HG03066 (cell line): ENCODE results near the gene ANK3.

Source experiments
- ATAC-seq: cut with Tn5 transposase; IDR thresholded peaks from one replicate; pipeline ENCODE4 v1.9.1; 2021; ENCODE audit warnings: low read depth; ENCODE audit not compliant: unreplicated experiment

The ANK3 gene

DNA sequence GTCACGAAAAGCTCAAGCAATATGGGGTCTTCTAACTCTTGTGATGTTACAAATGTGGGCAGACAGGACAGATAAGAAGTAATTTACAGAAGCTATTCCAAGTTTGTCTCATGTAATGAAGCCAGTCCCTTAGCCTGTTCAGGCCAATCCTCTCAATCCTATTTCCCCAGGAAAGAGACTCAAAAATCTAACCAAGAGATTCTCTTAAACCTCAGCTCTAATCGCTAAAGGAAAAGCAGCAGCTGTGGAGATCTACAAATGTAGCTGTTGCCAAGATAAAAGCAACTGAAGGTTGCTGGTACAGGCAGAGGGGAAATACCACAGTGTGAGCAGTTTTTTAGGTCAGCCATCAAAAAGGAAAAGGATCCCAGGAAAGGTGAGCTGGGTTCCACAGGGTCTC, 39.3 kb downstream of the ANK3 start:
- ATAC-seq: no peak

DNA sequence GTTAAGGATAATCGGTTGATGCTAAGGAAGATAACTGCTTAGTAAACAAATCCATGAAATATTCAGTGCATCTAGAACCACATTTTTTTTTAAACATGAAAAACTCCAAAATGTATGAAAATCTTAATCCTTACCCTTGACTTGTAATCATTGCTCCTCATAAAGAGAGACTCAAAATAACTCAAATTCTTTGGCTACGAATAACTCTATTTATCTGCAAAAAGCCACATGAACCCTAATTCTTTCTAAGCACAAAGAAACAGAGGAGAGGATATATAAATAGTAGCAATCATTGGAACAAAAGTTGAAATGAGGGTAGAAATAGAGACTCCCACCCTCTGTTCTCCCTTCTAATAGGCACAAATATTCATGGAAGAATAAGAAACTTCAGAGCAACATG, 40.2 kb downstream of the ANK3 start:
- no peak for ATAC-seq

DNA sequence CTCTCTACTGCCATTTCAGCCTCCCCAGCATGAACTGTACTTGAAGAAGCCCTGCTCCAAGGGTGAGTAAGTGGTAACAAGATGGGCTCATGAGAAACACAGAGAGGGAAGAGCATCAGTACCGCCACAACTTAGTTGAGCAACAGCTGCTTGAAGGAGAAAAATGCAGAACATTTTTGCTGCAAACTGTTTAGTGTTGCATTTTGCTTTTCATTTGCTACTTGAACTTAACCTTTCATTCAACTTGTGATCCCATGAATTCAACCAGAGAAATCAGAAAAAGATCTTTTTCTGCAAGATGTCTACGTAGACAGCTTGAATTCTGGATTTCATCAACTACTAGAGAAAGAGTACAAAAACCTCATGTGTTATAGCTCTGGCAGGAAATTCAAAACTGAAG, 40.7 kb downstream of the ANK3 start:
- ATAC-seq: no peak

DNA sequence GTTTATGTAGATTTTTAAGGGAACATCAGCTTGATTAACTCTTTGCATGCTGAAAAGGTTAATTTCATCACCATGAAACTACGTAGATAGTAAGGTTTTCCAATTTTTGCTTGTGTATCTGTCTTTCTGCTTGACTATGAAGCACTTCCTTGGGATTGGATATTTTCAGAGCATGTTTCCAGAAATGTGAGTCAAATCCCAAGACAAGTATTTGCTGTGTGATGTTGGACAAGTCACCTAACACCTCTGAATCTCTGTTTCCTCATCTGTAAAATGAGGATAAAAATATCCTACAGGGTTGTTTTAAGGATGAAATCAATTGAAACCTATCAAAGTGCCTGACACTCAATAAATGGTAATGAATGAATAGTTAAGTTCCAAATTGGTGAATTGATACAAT, 42.4 kb downstream of the ANK3 start:
- ATAC-seq: no peak

DNA sequence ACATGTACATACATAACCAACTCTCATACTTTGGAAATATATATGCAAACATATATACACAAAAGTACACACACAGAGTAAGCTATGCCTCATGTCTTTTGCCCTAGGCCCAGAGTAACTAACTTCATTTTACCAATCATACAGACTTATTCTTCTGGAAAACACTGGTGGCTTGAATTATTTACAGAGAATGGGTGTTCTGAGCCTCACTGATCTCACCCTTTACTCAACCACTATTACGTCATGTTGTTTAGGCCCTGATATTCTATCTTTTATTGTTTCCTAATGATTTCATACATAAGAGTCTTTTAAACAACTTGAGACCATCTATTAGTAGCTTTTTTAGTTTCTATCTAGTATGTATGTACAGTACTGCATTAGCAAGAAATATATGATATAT, 43.0 kb downstream of the ANK3 start:
- ATAC-seq: no peak

DNA sequence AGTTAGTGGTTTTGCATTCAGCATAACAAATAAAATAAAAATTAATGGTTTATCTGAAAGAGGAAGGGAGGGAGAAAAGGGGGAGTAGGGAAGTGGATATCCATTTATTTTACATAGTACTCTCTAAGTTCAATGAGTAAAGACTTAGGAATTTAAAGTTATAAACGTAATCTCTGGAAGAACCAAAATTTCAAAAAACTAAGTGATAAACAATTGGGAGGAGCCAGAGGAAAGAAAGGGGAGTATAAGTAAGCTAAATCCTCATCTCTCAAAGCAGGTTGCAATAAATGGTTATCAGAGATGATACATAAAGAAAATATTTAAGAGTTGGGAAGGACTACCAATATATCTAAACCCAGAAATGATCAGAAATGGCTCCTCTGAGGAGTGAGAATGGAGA, 46.4 kb downstream of the ANK3 start:
- ATAC-seq: no peak

DNA sequence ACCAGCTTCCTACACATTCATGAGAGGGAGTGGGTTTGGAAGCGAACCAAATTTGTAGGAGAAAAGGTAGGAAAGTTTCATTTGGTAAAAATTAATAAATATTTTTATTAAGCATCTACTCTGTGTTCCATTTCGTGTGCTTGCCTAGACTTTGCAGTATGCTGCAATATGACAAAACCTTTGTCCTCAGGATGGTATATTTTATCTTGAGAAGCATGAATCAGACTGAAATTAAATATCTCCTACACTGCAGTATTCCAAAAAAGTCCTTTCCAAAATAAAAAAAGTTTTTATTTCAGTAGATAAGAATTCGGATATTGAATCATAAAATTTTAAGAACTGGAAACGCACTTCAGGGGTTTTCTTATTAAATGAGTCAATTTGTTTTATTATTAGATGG, 47.7 kb downstream of the ANK3 start:
- no peak for ATAC-seq

DNA sequence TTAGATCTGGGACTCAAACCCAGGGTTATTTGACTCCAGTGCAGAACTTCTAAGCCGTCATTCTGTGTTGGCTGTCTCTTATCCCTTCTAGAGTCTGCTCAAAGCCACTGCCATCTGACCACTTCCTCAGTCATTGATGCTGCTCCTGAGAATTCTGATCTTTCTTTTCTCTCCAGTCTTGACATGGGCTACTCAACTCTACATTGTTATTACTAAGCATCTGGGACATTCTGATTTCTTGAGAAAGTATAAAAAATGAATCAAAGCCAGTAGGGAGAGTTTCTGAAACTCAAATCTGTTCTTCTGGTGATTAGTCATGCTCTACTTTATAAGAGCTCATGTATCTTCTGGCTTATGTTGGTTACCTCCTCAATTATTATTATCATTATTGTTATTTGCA, 48.7 kb downstream of the ANK3 start:
- no peak for ATAC-seq

DNA sequence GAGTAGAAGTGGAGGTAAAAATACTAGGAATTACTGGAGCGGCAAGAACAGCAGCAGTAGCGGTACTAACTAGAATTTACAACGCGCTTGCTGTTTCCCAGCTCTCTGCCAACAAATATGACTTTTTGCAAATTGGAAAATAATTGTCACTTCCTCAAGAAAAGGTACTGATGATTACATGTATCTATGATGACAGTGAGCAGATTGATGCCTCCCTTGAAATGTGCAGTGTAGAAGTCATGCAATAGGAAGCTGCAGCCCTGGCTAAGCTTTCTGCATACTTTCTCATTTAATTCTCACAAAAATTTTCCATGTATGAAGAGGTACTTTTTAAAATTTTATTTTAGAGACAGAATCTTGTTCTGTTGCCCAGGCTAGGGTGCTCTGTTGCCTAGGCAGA, 49.9 kb downstream of the ANK3 start:
- no peak for ATAC-seq

DNA sequence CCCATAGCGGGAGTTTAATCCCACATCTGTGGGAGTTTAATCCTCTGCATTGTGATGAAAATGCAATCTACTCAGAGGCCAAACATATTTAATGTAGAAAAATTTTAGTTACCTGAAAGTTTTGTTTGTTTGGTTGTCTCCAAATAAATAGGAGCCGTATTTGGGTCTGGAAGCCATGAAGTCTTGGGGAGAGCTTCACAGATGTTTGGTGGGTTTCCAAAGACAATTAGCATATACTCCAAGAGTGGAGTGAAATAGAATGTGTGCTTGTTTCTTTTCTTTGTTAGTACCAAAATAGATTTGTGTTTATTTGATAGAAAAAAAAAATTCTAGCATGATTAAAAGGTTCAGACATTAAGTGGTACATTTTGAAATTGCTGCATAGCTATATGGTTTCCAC, 50.9 kb downstream of the ANK3 start:
- ATAC-seq: no peak

DNA sequence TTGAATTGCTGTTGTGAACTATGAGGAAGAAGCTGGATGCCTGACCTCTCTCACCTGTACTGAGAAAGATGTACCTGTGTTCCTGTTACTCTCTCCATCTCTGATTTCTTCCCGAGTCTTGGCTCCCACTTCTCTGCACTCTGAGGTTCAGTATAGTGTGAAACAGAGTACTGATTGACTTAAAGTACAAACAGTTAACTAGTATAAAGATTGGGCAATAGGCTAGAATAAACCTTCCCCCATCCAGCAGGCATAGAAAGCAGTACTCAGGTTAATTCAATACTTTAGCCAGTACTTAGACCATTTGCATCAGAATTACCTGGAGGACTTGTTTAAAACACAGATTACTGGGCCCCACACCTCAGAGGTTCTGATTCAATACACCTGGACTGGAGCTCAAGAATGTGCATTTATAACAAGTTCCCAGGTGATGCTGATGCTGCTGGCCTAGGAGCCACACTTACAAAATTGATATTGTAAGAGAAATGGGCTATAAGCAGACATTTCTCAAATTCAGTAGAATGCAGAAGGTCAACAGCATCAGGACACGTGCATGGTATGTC, 51.6 kb downstream of the ANK3 start:
- no peak for ATAC-seq

DNA sequence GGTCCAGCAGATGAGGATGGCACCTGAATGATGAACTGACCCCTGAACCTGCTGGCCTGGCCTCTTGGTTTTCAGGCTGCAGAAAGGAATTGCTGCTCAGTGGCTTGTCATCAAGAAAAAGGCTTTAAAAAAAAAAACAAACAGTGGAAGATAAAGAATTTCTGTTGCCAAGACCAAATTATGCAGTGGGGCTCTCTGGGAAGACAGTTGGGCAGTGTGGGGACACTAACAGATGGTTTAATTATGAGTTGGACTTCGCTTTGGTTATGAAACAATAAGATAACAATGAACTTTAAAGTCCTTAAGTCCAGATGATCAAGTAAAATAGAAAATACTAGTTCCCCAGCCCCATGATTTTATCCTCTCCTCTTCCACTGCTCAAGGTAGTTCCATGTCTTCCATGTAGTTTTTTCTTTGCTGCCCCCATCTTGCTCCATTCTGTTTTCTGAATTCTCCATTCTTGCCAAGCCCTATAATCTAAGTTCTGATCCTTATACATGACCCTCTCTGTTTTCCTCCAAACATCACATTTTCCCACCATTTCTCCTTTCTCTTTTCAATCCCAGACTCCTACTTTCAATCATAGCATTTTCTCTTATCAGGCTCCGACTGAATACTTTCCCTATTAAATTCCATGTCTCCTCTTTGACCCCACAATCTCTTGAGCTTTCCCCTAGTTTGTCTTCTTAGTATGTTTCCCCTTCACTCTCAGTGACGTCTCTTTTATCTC, 52.6 kb downstream of the ANK3 start:
- no peak for ATAC-seq

DNA sequence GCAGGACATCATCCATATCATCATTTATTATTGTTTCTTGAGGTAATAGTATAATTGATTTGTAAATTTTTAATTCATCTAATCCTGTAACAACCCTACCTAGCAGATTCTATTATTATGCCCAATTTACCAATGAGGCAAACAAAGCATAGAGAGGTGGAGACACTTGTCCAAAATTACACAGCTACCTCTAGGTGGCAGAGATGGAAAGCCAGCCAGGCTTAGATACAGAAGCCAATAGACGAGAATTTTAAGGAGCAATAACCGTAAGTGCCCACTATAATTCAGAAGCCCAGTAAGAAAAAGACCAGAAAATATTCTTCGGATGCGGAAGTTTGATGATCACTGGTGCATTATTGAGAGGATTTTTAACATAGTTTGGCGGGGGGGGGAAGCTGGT, 54.0 kb downstream of the ANK3 start:
- peak; percentile 48 for ATAC-seq

DNA sequence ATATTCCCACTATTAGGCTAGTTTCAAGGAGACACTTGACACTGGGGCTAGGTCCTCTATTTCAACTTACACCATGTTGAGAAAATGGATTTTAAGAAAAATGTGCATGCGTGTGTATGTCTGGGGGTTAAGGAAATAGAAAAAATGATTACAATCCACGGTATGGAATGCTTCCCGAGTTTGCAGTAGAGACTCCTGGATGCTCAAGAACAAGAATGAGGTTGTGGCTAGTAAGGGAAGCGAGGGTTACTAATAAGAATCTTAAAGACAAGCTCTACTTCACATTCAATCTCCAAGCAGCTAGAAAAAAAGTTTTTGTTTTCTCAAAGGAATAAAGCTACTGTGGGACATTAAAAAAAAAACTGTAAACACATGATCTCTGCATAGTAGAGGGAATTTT, 54.7 kb downstream of the ANK3 start:
- ATAC-seq: no peak

DNA sequence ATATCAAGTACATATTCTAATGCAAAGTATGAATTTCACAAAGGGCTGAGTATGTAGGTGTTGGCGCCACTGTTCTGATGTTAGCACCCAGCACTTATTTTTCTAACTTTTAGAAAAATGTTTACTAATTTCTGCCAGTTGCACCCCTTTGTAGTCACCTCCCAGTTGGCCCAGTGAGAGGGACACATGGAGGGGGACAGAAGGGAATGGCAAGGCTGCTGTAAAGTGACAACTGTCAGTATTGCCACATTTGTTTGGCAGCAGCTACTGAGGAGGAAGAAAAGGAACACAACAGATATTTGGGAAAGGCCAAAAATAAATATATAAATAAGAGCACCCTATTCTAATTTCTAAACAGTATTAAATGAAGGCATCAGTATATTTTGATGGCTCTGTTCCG, 57.3 kb downstream of the ANK3 start:
- ATAC-seq: no peak

DNA sequence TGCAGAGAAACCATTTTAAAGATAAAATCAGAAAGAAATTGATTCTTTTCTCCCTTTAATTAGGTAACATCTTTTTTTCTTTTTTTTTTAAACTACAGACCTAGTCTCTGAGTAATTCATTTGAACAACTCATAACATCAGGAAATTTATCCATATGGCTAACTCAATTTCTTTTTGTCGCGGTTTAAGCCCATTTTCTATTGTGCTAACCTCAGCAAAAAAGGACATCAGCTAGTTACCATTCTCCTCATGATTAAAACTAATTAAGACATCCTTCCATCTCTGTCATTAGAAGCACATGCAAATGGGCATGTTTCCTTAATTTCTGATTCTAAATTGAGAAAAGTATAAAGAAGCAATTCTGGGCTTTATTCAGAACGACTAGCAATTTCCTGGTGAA, 57.8 kb downstream of the ANK3 start:
- ATAC-seq: no peak

DNA sequence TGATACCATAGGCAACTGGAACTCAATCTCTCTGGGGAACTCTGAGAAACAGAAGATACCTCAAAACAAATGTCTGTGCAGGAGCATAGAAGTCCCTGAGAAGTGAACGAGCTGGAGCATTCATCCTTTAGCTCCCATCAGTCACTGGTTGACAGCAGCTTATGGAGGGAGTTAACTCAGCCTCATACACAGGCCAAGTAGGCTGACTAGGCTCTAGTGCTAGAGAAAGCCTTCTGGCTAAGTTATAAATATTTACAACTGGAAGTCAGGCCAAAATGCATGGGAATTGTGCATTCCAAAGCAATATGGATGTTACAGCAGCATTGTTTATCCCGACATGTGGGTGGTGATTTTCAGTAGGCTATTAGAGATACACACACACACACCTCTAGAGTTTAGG, 66.5 kb downstream of the ANK3 start:
- ATAC-seq: no peak

DNA sequence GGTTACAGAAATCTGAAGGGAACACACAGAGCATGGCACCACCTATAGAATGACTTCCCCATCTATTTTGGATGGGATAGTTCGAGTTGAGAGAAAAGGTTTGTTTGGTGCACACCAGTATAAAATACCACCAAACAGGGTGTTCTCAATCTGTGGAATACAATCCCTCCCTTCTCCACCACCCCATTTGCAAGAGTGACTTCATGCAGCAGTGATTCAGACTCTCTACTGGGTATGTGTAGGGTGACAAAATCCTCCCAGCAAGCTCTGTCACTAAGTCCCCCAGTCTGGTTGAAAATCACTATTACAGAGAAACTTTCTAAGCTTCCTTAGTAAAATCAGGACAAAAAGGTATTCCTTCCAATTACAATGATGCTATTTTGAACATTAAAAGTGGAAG, 69.0 kb downstream of the ANK3 start:
- no peak for ATAC-seq

DNA sequence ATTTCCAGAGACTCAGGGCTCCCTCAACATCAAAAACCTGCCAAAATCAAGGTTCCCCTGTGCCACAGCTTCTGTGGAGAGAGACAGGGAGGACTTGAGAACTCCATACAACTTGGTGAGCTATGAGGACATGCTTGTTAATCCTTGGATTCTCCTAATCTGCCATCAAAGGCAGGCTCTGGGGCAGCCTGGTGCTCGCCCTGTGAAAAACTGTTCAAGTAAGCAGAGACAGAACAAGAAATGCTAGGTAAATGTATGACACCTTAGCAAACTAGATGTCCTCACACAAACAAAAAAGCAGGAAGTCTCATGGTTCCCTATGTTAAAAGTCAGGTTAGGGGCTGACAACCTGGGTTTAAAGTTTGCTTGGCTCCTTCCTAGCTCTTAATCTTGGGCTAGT, 73.6 kb downstream of the ANK3 start:
- no peak for ATAC-seq

DNA sequence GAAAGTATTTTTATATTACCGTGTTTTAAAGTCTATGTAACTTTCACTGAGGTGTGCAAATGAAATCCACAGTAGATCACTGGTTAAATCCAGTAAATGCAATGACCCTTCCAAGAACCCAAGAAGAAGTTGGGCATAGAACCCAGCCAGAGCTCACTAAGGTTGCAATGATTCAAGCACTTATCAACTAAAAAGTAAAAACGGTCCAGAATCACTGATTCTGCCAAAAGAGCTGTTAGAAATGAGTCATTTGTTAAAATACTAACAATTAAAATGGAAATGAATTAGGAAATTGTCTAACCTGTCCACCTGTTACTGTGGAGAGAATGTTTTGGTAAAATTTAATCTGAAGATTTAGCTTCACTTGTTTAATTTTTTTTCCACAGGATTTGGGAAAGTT, 74.4 kb downstream of the ANK3 start:
- ATAC-seq: no peak

DNA sequence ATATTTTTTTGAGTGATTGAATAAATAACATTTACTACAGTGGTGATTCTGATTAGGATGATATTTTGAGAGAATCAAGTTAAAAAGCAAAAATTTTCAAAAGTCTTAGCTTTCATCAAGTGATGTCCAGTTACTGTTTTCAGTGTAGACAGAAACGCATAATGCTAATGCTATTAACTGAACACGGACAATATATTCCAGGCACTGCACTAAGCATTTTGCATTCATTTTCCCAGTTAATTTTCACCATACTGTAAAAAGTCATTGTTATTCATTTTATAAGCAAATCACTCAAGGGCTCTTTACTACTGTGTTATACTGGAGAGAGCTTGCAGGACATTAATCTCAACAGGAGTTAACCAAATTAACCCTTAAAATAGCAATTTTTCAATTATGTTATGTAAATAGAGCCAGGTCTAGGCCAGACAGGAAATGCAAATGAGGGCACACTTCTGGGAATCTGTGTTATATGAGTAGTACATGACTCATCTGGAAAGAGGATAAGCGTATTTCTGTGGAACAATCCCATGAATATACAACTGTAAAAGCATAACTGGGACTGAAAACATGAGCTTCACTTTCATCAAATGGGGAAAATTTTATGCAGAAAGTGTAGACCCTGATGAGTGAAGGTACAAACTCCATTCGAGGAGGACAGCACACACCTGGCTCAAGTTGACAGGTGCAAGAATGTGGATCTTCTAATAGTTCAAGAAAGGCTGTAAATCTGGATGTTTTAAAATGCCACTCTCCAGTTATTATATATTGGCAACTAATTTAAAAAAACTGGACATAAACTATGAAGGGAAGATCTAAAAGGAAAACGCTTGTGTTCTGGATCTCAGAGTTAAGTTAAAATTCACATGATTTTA, 75.4 kb downstream of the ANK3 start:
- ATAC-seq: no peak

DNA sequence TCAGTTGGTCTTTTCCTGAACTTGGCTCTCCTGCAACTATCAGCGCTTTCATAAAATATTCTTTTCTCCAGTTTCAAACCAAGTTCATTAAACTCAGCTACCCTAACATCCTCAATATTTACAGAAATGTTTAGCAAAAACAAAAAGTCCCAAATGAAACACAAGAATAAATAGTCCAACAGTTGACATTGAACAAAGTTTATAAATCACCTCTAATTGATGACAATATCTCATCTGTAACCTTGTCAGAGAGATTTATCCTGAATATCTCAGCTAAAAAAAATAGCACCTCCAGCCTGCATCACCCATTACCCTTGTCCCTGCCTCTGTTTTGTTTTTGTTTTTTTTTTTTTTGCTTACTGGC, 76.1 kb downstream of the ANK3 start:
- ATAC-seq: no peak
